B cell (primary cell): ENCODE results near the gene IDS. TPM values are rescaled to one million over a fixed set of nuclear protein-coding genes. Genes with fewer than 3 reads are reported as not detected.

Experiments used
- ATAC-seq: fragments of 200-7000 bp; cut with Tn5 transposase; one replicate; pipeline ENCODE4 v1.10.0; 2021; ENCODE audit warnings: low read depth, mild to moderate bottlenecking, moderate number of reproducible peaks, moderate library complexity
- CTCF ChIA-PET: fragments of 350-600 bp; sonication (Branson Sonifier 250); formaldehyde crosslinking; loops from one replicate; lab custom pipeline; 2021; ENCODE audit warnings: antibody characterized with exemption, inconsistent platforms; lab: Charles Lee
- POLR2A ChIA-PET: fragments of 350-600 bp; sonication (Branson Sonifier 250); formaldehyde crosslinking; loops from one replicate; lab custom pipeline; 2021; ENCODE audit warnings: antibody characterized with exemption; lab: Charles Lee
- DNase-seq: peaks from one replicate; pipeline ENCODE4 v3.0.0; 2013
- H2AFZ ChIP-seq: 2 replicates; pipeline ENCODE4 v1.6.1; 2012; ENCODE audit warnings: mild to moderate bottlenecking, low read depth, low read length; ENCODE audit not compliant: insufficient read depth, poor library complexity, severe bottlenecking
- H3K27ac ChIP-seq, 2 donors: 1 replicate in 1 of 2; 2 replicates in 1 of 2; pipeline ENCODE4 v1.5.1; 2012 to 2013; ENCODE audit warnings: low read length in 2 of 2, mild to moderate bottlenecking in 2 of 2, moderate library complexity in 1 of 2
- H3K27me3 ChIP-seq, 4 experiments: fragments of 200-600 bp in 1 of 4; sonication (generic) in 1 of 4; replicated peaks in 1 of 4; 1 replicate in 2 of 4; 2 replicates in 2 of 4; pipeline versions ENCODE4 v1.6.1 to v1.7.0; 2013 to 2016; ENCODE audit warnings: low read length in 3 of 4, mild to moderate bottlenecking in 2 of 4, mixed read lengths in 1 of 4, moderate library complexity in 1 of 4; ENCODE audit not compliant: insufficient read depth in 4 of 4, control insufficient read depth in 3 of 4; ENCODE audit errors: control extremely low read depth in 1 of 4
- H3K36me3 ChIP-seq, 2 experiments: replicated peaks in 1 of 2; 1 replicate in 1 of 2; 2 replicates in 1 of 2; pipeline versions ENCODE4 v1.6.1 to v1.7.1; 2013; ENCODE audit warnings: low read length in 1 of 2; ENCODE audit not compliant: insufficient read depth in 2 of 2, control insufficient read depth in 1 of 2; ENCODE audit errors: control extremely low read depth in 1 of 2, extremely low read depth in 1 of 2
- H3K4me1 ChIP-seq, 2 donors: fragments of 200-600 bp in 1 of 2; sonication (generic) in 1 of 2; 1 replicate in 1 of 2; 2 replicates in 1 of 2; pipeline versions ENCODE4 v1.5.1 to v1.6.1; 2013 to 2017; ENCODE audit warnings: low read length in 2 of 2; ENCODE audit not compliant: control insufficient read depth in 2 of 2, insufficient read depth in 2 of 2
- H3K4me2 ChIP-seq: replicated peaks from 2 replicates; pipeline ENCODE3; 2012; ENCODE audit warnings: mild to moderate bottlenecking, low read depth, low read length; ENCODE audit not compliant: poor library complexity, severe bottlenecking
- H3K4me3 ChIP-seq, 5 experiments: fragments of 200-600 bp in 1 of 5; sonication (generic) in 1 of 5; 1 replicate in 3 of 5; 2 replicates in 2 of 5; pipeline versions ENCODE4 v1.5.1 to v1.7.0; 2011 to 2016; ENCODE audit warnings: low read length in 4 of 5, mild to moderate bottlenecking in 4 of 5, low read depth in 2 of 5, control low read depth in 1 of 5, moderate library complexity in 1 of 5; ENCODE audit not compliant: insufficient read depth in 1 of 5; ENCODE audit errors: control extremely low read depth in 1 of 5, extremely low read depth in 1 of 5
- H3K79me2 ChIP-seq: fragments of 200-600 bp; sonication (generic); one replicate; pipeline ENCODE4 v1.6.0; 2016; ENCODE audit warnings: low read length; ENCODE audit not compliant: control insufficient read depth, insufficient read depth
- H3K9ac ChIP-seq: fragments of 200-600 bp; sonication (generic); 2 replicates; pipeline ENCODE4 v1.6.1; 2017; ENCODE audit warnings: mild to moderate bottlenecking, low read length, moderate library complexity
- H3K9me3 ChIP-seq, 3 donors: one replicate each; pipeline versions ENCODE4 v1.6.1 to v1.7.1; 2013; ENCODE audit warnings: low read length in 2 of 3; ENCODE audit not compliant: control insufficient read depth in 2 of 3, insufficient read depth in 1 of 3; ENCODE audit errors: control extremely low read depth in 1 of 3
- H4K20me1 ChIP-seq: 2 replicates; pipeline ENCODE4 v1.6.0; 2012; ENCODE audit warnings: mild to moderate bottlenecking, low read length; ENCODE audit not compliant: insufficient read depth, control insufficient read depth, poor library complexity, severe bottlenecking
- H3K27ac Mint-ChIP-seq: one replicate; pipeline ENCODE4 v1.8.0; 2021; ENCODE audit warnings: mixed read lengths
- H3K27me3 Mint-ChIP-seq: one replicate; pipeline ENCODE4 v1.8.0; 2021; ENCODE audit warnings: mixed read lengths
- H3K4me1 Mint-ChIP-seq: one replicate; pipeline ENCODE4 v1.8.0; 2021; ENCODE audit warnings: mixed read lengths
- H3K4me3 Mint-ChIP-seq: one replicate; pipeline ENCODE4 v1.8.0; 2021; ENCODE audit warnings: mixed read lengths
- H3K9me3 Mint-ChIP-seq: one replicate; pipeline ENCODE4 v1.8.0; 2022; ENCODE audit warnings: mixed read lengths; ENCODE audit not compliant: insufficient read depth
- CTCF ChIP-seq: fragments of 200-600 bp; IDR thresholded peaks from one replicate; pipeline ENCODE4 v1.8.0; 2022; ENCODE audit warnings: antibody characterized with exemption, mild to moderate bottlenecking
- EZH2 ChIP-seq: IDR thresholded peaks from 2 replicates; pipeline ENCODE4 v1.6.1; 2012; ENCODE audit warnings: borderline replicate concordance, low read depth, mild to moderate bottlenecking, moderate library complexity, low read length; ENCODE audit not compliant: insufficient read depth, poor library complexity, severe bottlenecking
- WGBS: methylation state at CpG from one replicate; pipeline ENCODE4 v1.1.5; 2013; ENCODE audit warnings: missing lambda C conversion rate; ENCODE audit not compliant: insufficient coverage; 5-methylcytosine and 5-hydroxymethylcytosine counted together
- intact Hi-C: fragments of 100-400 bp; cut with micrococcal nuclease; formaldehyde crosslinking; loops from one replicate; pipeline ENCODE4 v1.10.0; 2022
- polyA plus RNA-seq: library from polyadenylated mRNA; depleted of rRNA; stranded (reverse); fragments of >200 nt; gene quantifications from 2 replicates; pipeline ENCODE4 v1.2.3, GENCODE V29; 2012
- total RNA-seq, 2 donors: library from RNA; stranded (reverse); fragments of 120-200 nt in 1 of 2; gene quantifications; 1 replicate in 1 of 2; 2 replicates in 1 of 2; pipeline versions ENCODE4 v1.2.3 to v1.2.4, GENCODE V29; 2013 to 2022

The IDS gene
- total and polyA plus RNA-seq, 2 donors (not counting 1 experiment from before 2014, with no cell fraction given) = 85.3 to 169 TPM

GRCh38 chrX:149458586-149458985 lies 46.5 kb downstream of the IDS start:
- H3K27me3 Mint-ChIP-seq = peaks cover 5% of the 10 kb centered on the region
- ChIA-PET CTCF (no interaction called here), POLR2A (no interaction called here)
- no peak overlapping the region for H2AFZ ChIP-seq
- intact Hi-C loops = no loop called here
- no peak overlapping the region for H3K27ac ChIP-seq
- no peak overlapping the region for H3K4me3 ChIP-seq
- no peaks in the 10 kb centered on the region for H3K4me1 ChIP-seq
- no peaks in the 10 kb centered on the region for H3K27me3 ChIP-seq
- DNase-seq (no peak), ATAC-seq (no peak)
- H3K9me3 Mint-ChIP-seq = no peaks in the 10 kb centered on the region
- H4K20me1 ChIP-seq = no peaks in the 10 kb centered on the region
- H3K9me3 ChIP-seq = no peaks in the 10 kb centered on the region
- no peak overlapping the region for H3K27ac Mint-ChIP-seq
- no peaks in the 10 kb centered on the region for H3K4me1 Mint-ChIP-seq
- no peaks in the 10 kb centered on the region for H3K79me2 ChIP-seq
- H3K4me2 ChIP-seq = no peak overlapping the region
- H3K4me3 Mint-ChIP-seq = no peak overlapping the region
- TF ChIP-seq CTCF = no peak
- TF ChIP-seq EZH2 = no peak
- H3K36me3 ChIP-seq = no peaks in the 10 kb centered on the region
- no peak overlapping the region for H3K9ac ChIP-seq

GRCh38 chrX:149456476-149457245 lies 48.4 kb downstream of the IDS start:
- no peak overlapping the region for H3K4me2 ChIP-seq
- Mint-ChIP-seq H3K27me3 (peaks cover under 1% of the 10 kb centered on the region), H3K4me1 (no peaks in the 10 kb centered on the region), H3K27ac (no peak overlapping the region), H3K4me3 (no peak overlapping the region), H3K9me3 (no peaks in the 10 kb centered on the region)
- ChIA-PET CTCF (no interaction called here), POLR2A (no interaction called here)
- intact Hi-C loops = no loop called here
- no peak overlapping the region for H2AFZ ChIP-seq
- no peaks in the 10 kb centered on the region for H3K4me1 ChIP-seq
- no peak overlapping the region for H3K4me3 ChIP-seq
- no peak for TF ChIP-seq CTCF
- no peak for TF ChIP-seq EZH2
- no peaks in the 10 kb centered on the region for H3K9me3 ChIP-seq
- H3K27me3 ChIP-seq = no peaks in the 10 kb centered on the region
- WGBS = no CpG with 5 or more reads among the region's 9 CpGs
- H3K9ac ChIP-seq = no peak overlapping the region
- H4K20me1 ChIP-seq = no peaks in the 10 kb centered on the region
- no peaks in the 10 kb centered on the region for H3K79me2 ChIP-seq
- ATAC-seq = no peak
- H3K27ac ChIP-seq = no peak overlapping the region
- DNase-seq = no peak
- no peaks in the 10 kb centered on the region for H3K36me3 ChIP-seq
